ENCODE measurements around the gene LTBP1. TPM values are rescaled to one million over a fixed set of nuclear protein-coding genes. Genes with fewer than 3 reads are reported as not detected.

The LTBP1 gene
- total RNA-seq, 1 experiment from 2014 or later, result 13.9 TPM

DNA sequence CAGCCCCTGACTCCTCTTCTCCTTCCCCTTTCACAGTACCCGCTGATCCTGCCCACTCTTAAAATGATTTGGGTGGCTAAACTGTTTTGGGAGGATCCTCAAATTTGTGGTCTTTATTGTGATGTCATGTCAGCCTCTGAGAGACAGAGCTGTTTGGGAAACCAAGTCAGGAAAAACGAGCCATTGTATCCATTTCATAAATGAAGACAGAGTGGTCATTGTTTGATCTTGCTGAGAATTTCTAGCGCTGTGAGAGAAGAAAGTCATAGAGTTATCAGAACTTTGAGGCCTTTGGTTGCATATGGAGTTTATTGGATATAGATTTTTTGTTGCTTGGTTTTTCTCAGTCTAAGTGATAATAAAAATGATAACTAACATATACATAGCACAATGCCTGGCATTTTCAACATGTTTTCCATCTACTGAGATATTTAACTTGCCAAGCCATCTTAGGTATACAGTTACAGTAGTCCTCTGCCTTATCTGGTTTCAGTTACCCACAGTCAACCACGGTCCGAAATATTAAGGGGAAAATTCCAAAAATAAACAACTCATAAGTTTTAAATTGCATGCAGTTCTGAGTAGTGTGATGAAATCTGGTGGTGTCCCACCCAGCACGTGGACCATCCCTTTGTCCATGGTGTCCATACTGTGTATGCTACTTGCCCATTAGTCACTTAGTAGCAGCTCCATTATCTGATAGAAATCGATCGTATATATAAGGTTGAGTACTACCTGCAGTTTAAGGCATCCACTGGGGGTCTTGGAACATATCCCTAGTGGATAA, 424.7 kb downstream of the LTBP1 start:
- H3K4me3 Mint-ChIP-seq (ENCODE audit: low read depth, unreplicated experiment), result no peak overlapping the region
- DNase-seq, result no peak
- H3K9me3 Mint-ChIP-seq (ENCODE audit: low read depth, unreplicated experiment), result no peaks in the 10 kb centered on the region
- H3K4me1 Mint-ChIP-seq (ENCODE audit: low read depth, unreplicated experiment), result no peaks in the 10 kb centered on the region
- CTCF ChIA-PET, result interaction anchor here (0.6 to 0.9 kb wide), 2 partner anchors 95 to 235 kb away, joined by 3 read pairs; no protein-coding TSS in a partner anchor
- peak overlapping the region; percentile 21 for H3K27ac Mint-ChIP-seq (ENCODE audit: unreplicated experiment)
- no peaks in the 10 kb centered on the region for H3K36me3 Mint-ChIP-seq (ENCODE audit: insufficient read depth, unreplicated experiment)
- no peaks in the 10 kb centered on the region for H3K27me3 Mint-ChIP-seq (ENCODE audit: unreplicated experiment)
- intact Hi-C loops (cut with micrococcal nuclease; ENCODE audit: unreplicated experiment), result loop anchor here (2.0 to 10.0 kb wide), 3 partner anchors 284 to 599 kb away; partner anchors contain the start of gene LTBP1
- TF ChIP-seq, protein P1, sequence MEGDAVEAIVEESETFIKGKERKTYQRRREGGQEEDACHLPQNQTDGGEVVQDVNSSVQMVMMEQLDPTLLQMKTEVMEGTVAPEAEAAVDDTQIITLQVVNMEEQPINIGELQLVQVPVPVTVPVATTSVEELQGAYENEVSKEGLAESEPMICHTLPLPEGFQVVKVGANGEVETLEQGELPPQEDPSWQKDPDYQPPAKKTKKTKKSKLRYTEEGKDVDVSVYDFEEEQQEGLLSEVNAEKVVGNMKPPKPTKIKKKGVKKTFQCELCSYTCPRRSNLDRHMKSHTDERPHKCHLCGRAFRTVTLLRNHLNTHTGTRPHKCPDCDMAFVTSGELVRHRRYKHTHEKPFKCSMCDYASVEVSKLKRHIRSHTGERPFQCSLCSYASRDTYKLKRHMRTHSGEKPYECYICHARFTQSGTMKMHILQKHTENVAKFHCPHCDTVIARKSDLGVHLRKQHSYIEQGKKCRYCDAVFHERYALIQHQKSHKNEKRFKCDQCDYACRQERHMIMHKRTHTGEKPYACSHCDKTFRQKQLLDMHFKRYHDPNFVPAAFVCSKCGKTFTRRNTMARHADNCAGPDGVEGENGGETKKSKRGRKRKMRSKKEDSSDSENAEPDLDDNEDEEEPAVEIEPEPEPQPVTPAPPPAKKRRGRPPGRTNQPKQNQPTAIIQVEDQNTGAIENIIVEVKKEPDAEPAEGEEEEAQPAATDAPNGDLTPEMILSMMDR (IDR thresholded peaks at IDR 0.05; ENCODE audit: unreplicated experiment), result no peak
- BruUV-seq (replicated peaks), result no TSS peak

- Mint-ChIP-seq H3K9me3 (ENCODE audit: low read depth, unreplicated experiment) (no peaks in the 10 kb centered on the region), H3K36me3 (ENCODE audit: insufficient read depth, unreplicated experiment) (no peaks in the 10 kb centered on the region), H3K4me3 (ENCODE audit: low read depth, unreplicated experiment) (no peak overlapping the region), H3K4me1 (ENCODE audit: low read depth, unreplicated experiment) (no peaks in the 10 kb centered on the region), H3K27me3 (ENCODE audit: unreplicated experiment) (no peaks in the 10 kb centered on the region), H3K27ac (ENCODE audit: unreplicated experiment) (no peak overlapping the region)
- TF ChIP-seq, protein P1 (IDR thresholded peaks at IDR 0.05; ENCODE audit: unreplicated experiment), result peak; percentile 61
- CTCF ChIA-PET, result interaction anchor here (0.8 kb wide), 1 partner anchor 287 kb away, joined by 3 read pairs; no protein-coding TSS in a partner anchor
- intact Hi-C loops (cut with micrococcal nuclease; ENCODE audit: unreplicated experiment), result loop anchor here (1.0 to 10.0 kb wide), 5 partner anchors 286 to 819 kb away; partner anchors contain the start of gene LTBP1
- BruUV-seq (replicated peaks), result no TSS peak
- peak; percentile 49 for DNase-seq
These were observed 426.3 kb downstream of the LTBP1 start for GRCh38 chr2:33372940-33373553.

GRCh38 chr2:33373986-33374385, 427.2 kb downstream of the LTBP1 start:
- TF ChIP-seq, protein P1 (IDR thresholded peaks at IDR 0.05; ENCODE audit: unreplicated experiment), result no peak
- no peak overlapping the region for H3K27ac Mint-ChIP-seq (ENCODE audit: unreplicated experiment)
- BruUV-seq (replicated peaks), result no TSS peak
- no peak for DNase-seq
- intact Hi-C loops (cut with micrococcal nuclease; ENCODE audit: unreplicated experiment), result loop anchor here (1.0 to 10.0 kb wide), 5 partner anchors 287 to 820 kb away; partner anchors contain the start of gene LTBP1
- no peaks in the 10 kb centered on the region for H3K36me3 Mint-ChIP-seq (ENCODE audit: insufficient read depth, unreplicated experiment)
- CTCF ChIA-PET, result no interaction called here
- no peaks in the 10 kb centered on the region for H3K4me1 Mint-ChIP-seq (ENCODE audit: low read depth, unreplicated experiment)
- H3K9me3 Mint-ChIP-seq (ENCODE audit: low read depth, unreplicated experiment), result no peaks in the 10 kb centered on the region
- no peaks in the 10 kb centered on the region for H3K27me3 Mint-ChIP-seq (ENCODE audit: unreplicated experiment)
- no peak overlapping the region for H3K4me3 Mint-ChIP-seq (ENCODE audit: low read depth, unreplicated experiment)

GRCh38 chr2:33375054-33375453, 428.3 kb downstream of the LTBP1 start:
- no peak for DNase-seq
- no peak overlapping the region for H3K4me3 Mint-ChIP-seq (ENCODE audit: low read depth, unreplicated experiment)
- intact Hi-C loops (cut with micrococcal nuclease; ENCODE audit: unreplicated experiment), result loop anchor here (10.0 kb wide), 1 partner anchor 430 kb away; the partner anchor contains the start of gene LTBP1
- H3K36me3 Mint-ChIP-seq (ENCODE audit: insufficient read depth, unreplicated experiment), result no peaks in the 10 kb centered on the region
- CTCF ChIA-PET, result no interaction called here
- no peak overlapping the region for H3K27ac Mint-ChIP-seq (ENCODE audit: unreplicated experiment)
- BruUV-seq (replicated peaks), result no TSS peak
- H3K9me3 Mint-ChIP-seq (ENCODE audit: low read depth, unreplicated experiment), result no peaks in the 10 kb centered on the region
- H3K27me3 Mint-ChIP-seq (ENCODE audit: unreplicated experiment), result no peaks in the 10 kb centered on the region
- H3K4me1 Mint-ChIP-seq (ENCODE audit: low read depth, unreplicated experiment), result no peaks in the 10 kb centered on the region
- TF ChIP-seq, protein P1 (IDR thresholded peaks at IDR 0.05; ENCODE audit: unreplicated experiment), result no peak

All from Calu3 (cell line).